Fibroblast of skin of abdomen (primary cell): ENCODE results near the gene KLHL5. TPM values are rescaled to one million over a fixed set of nuclear protein-coding genes. Genes with fewer than 3 reads are reported as not detected.
"Not testable (repeated sequence)": the region's sequence is repeated elsewhere in the genome, so short reads cannot be mapped to it uniquely, and the experiment has no call there.

Experiments used
- DNase-seq: peaks from one replicate; pipeline ENCODE4 v3.0.0-alpha.2; 2013
- polyA plus RNA-seq, 2 experiments: library from polyadenylated mRNA; unstranded; fragments of 120-200 nt; gene quantifications; one replicate each; pipeline ENCODE4 v1.2.1, GENCODE V29; 2013; ENCODE audit not compliant: insufficient read length in 2 of 2

The KLHL5 gene
- 78.6 TPM for polyA plus RNA-seq (2013, experiment 1 of 2; ENCODE audit: insufficient read length)
- 69.4 TPM for polyA plus RNA-seq (2013, experiment 2 of 2; ENCODE audit: insufficient read length)

- DNase-seq, result peak; percentile 24
Measured at GRCh38 chr4:39062094-39062769, at the start of gene KLHL5. KLHL5 (plus strand) TSS chr4:39062232; CDS start chr4:39062653, 421 bp downstream.

- no peak for DNase-seq
Measured at GRCh38 chr4:39014028-39014427, 48.0 kb upstream of the KLHL5 start.

GRCh38 chr4:39020130-39020529, 41.9 kb upstream of the KLHL5 start:
- DNase-seq, result no peak

GRCh38 chr4:39021631-39022030, 40.4 kb upstream of the KLHL5 start:
- DNase-seq, result no peak

- no peak for DNase-seq
Measured at GRCh38 chr4:39022241-39022640, 39.8 kb upstream of the KLHL5 start.

GRCh38 chr4:39023059-39023458, 39.0 kb upstream of the KLHL5 start:
- no peak for DNase-seq

GRCh38 chr4:39024311-39024865, 37.6 kb upstream of the KLHL5 start:
- DNase-seq, result no peak

GRCh38 chr4:39025552-39026085, 36.4 kb upstream of the KLHL5 start:
- DNase-seq, result peak; percentile 5

GRCh38 chr4:39026096-39026495, 35.9 kb upstream of the KLHL5 start:
- no peak for DNase-seq

- no peak for DNase-seq
Measured at GRCh38 chr4:39029752-39030694, 32.0 kb upstream of the KLHL5 start.

GRCh38 chr4:39030725-39031124, 31.3 kb upstream of the KLHL5 start:
- DNase-seq, result no peak

- not testable (repeated sequence) for DNase-seq
Measured at GRCh38 chr4:39031590-39032020, 30.4 kb upstream of the KLHL5 start.

- peak; percentile 33 for DNase-seq
Measured at GRCh38 chr4:39032218-39033085, 29.6 kb upstream of the KLHL5 start, which contains the start of gene TMEM156. TMEM156 (minus strand) TSS chr4:39032409; CDS start chr4:39032313, 96 bp downstream.

- DNase-seq, result peak; percentile 10
Measured at GRCh38 chr4:39036172-39036571, 25.9 kb upstream of the KLHL5 start.

GRCh38 chr4:39037491-39037825, 24.6 kb upstream of the KLHL5 start:
- peak; percentile 35 for DNase-seq

GRCh38 chr4:39037941-39038340, 24.1 kb upstream of the KLHL5 start:
- DNase-seq, result no peak

GRCh38 chr4:39039108-39039507, 22.9 kb upstream of the KLHL5 start:
- DNase-seq, result no peak

GRCh38 chr4:39042366-39042765, 19.7 kb upstream of the KLHL5 start:
- DNase-seq, result no peak

GRCh38 chr4:39043058-39043860, 18.8 kb upstream of the KLHL5 start:
- DNase-seq, result peak; percentile 15

- DNase-seq, result peak; percentile 10
Measured at GRCh38 chr4:39043861-39044363, 18.1 kb upstream of the KLHL5 start.
